ENCODE results near the gene PTGS1. TPM values are rescaled to one million over a fixed set of nuclear protein-coding genes. Genes with fewer than 3 reads are reported as not detected.

The PTGS1 gene
- total and polyA plus RNA-seq, 2 of the 8 experiments (the other 6 are each of a cell fraction or from before 2014, with no cell fraction given) = 1.1 to 1.9 TPM

GRCh38 chr9:122402874-122403273 lies 32.0 kb downstream of the PTGS1 start:
- no peaks in the 10 kb centered on the region for H3K23me2 ChIP-seq (ENCODE audit: low read depth, low read length)
- no peak overlapping the region for H3K4me2 ChIP-seq (ENCODE audit: insufficient read depth in 1 of 2, low read depth in 2 of 2, low read length in 2 of 2)
- ChIA-PET POLR2A (ENCODE audit: partially characterized antibody) (no interaction called here), CTCF (ENCODE audit: partially characterized antibody) (no interaction called here)
- peaks cover 22 to 40% of the 10 kb centered on the region in 2 experiments for H3K9me3 ChIP-seq (ENCODE audit: insufficient read depth in 2 of 2, low read depth in 1 of 2, low read length in 1 of 2)
- H3K79me2 ChIP-seq (ENCODE audit: control insufficient read depth in 1 of 2, insufficient read depth in 2 of 2, low read length in 2 of 2) = no peaks in the 10 kb centered on the region
- no peak overlapping the region for H3K18ac ChIP-seq (ENCODE audit: extremely low read depth, low read length)
- no peaks in the 10 kb centered on the region for H4K20me1 ChIP-seq (replicated peaks in 1 of 2; ENCODE audit: control insufficient read depth in 1 of 2, insufficient read depth in 2 of 2, low read length in 2 of 2)
- H2BK12ac ChIP-seq (ENCODE audit: low read depth, low read length) = no peak overlapping the region
- no peak overlapping the region for H2BK120ac ChIP-seq (replicated peaks; ENCODE audit: low read depth, low read length)
- no peak overlapping the region for H3K56ac ChIP-seq (replicated peaks; ENCODE audit: insufficient read length, low read depth, low read length)
- no peak overlapping the region for H3K27ac ChIP-seq (ENCODE audit: low read depth, low read length)
- no peak overlapping the region for H3K23ac ChIP-seq (ENCODE audit: insufficient read length)
- DNase-seq (ENCODE audit: low read depth in 1 of 2, low spot score in 2 of 2) = no peak
- H2BK20ac ChIP-seq (ENCODE audit: low read length) = no peak overlapping the region
- H3K9ac ChIP-seq (replicated peaks in 1 of 4; ENCODE audit: extremely low read depth in 1 of 4, low read depth in 3 of 4, low read length in 3 of 4) = no peak overlapping the region
- H2AFZ ChIP-seq (ENCODE audit: low read length) = no peak overlapping the region
- H4K8ac ChIP-seq (ENCODE audit: extremely low read depth, insufficient read depth, low read length) = no peak overlapping the region
- no peaks in the 10 kb centered on the region for H3K79me1 ChIP-seq (ENCODE audit: low read depth, low read length)
- no peak for TF ChIP-seq CHD2 (IDR thresholded peaks at IDR 0.05; ENCODE audit: low read length)
- no peak for TF ChIP-seq TAF7 (optimal IDR thresholded peaks at IDR 0.05; ENCODE audit: borderline replicate concordance, low read depth, low read length)
- no peak for TF ChIP-seq TCF12 (IDR thresholded peaks at IDR 0.05; ENCODE audit: low read depth, low read length)
- no peak for TF ChIP-seq CHD1 (IDR thresholded peaks at IDR 0.05; ENCODE audit: low read depth, low read length)
- TF ChIP-seq GABPA (IDR thresholded peaks at IDR 0.05; ENCODE audit: borderline replicate concordance, insufficient read depth, low read length) = no peak
- no peak for TF ChIP-seq BCL11A (IDR thresholded peaks at IDR 0.05; ENCODE audit: low read depth in 2 of 2, low read length in 2 of 2)
- TF ChIP-seq JUN (IDR thresholded peaks at IDR 0.05; ENCODE audit: low read depth, low read length) = no peak
- no peak for TF ChIP-seq ZNF274 (IDR thresholded peaks at IDR 0.05; ENCODE audit: borderline replicate concordance, extremely low read depth, low read length)
- no peaks in the 10 kb centered on the region for H3K36me3 ChIP-seq (ENCODE audit: control insufficient read depth in 2 of 4, insufficient read depth in 4 of 4, low read length in 3 of 4)
- no peak overlapping the region for H2AK5ac ChIP-seq (ENCODE audit: low read depth, low read length)
- H3K27me3 ChIP-seq (replicated peaks in 1 of 4; ENCODE audit: control insufficient read depth in 3 of 4, extremely low read depth in 1 of 4, insufficient read depth in 3 of 4, low read length in 3 of 4) = no peaks in the 10 kb centered on the region
- FAIRE-seq = no peak
- H2BK15ac ChIP-seq (ENCODE audit: low read length) = no peak overlapping the region
- H3K4me1 ChIP-seq (replicated peaks in 1 of 4; ENCODE audit: control insufficient read depth in 3 of 4, insufficient read depth in 4 of 4, low read length in 3 of 4) = no peaks in the 10 kb centered on the region
- no peak overlapping the region for H3K4me3 ChIP-seq (ENCODE audit: extremely low read depth in 1 of 4, insufficient read depth in 2 of 4, low read depth in 3 of 4, low read length in 4 of 4)
- H3K14ac ChIP-seq (ENCODE audit: insufficient read length) = no peak overlapping the region
- H2BK5ac ChIP-seq (ENCODE audit: low read depth, low read length) = no peak overlapping the region
- WGBS, 2 experiments (ENCODE audit: extremely low coverage in 1 of 2, insufficient coverage in 1 of 2, insufficient read length in 1 of 2, insufficient replicate concordance in 2 of 2, low coverage in 1 of 2, low lambda C conversion rate in 2 of 2, missing lambda C conversion rate in 1 of 2) = 91% methylated on average over 3 of the region's 3 CpGs; no CpG with 5 or more reads in 1 of the 2 experiments
- no peak overlapping the region for H3K4ac ChIP-seq (replicated peaks; ENCODE audit: insufficient read length, low read depth, low read length)
- no peak overlapping the region for H4K5ac ChIP-seq (ENCODE audit: insufficient read length, low read depth, low read length)
- no peak overlapping the region for H4K91ac ChIP-seq (replicated peaks; ENCODE audit: insufficient read length, low read length)

Measured in H1 (cell line).